Measurements from ENCODE around the gene CCN5.

DNA sequence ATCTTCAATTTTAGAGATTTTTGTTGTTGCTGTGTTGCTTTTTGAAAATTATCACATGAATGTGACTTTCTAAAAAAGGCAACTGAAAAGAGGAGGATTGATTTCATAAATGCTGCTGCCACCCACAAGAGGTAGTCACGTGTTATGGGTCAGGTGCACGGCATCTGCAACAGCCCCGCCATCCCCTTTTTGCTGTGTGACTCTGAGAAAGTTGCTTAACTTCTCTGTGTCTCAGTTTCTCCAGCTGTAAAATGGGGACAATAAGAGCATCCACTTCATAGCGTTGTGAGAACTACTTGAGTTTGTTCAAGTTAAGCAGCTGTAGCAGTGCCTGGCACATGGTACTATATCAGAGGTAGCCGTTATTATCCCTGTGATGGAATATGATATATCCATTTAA lies 10.7 kb downstream of the CCN5 start:
- TF ChIP-seq POLR2AphosphoS5 (IDR thresholded peaks at IDR 0.05; ENCODE audit: insufficient read depth in 1 of 2, low read depth in 1 of 2) = no peak
- TF ChIP-seq CTCF (IDR thresholded peaks at IDR 0.05) = no peak
- TF ChIP-seq POLR2A (IDR thresholded peaks at IDR 0.05) = no peak

Data from vagina (tissue), 2 donors.